Aorta (tissue), 5 donors: ENCODE data around the gene HAVCR1. TPM values are rescaled to one million over a fixed set of nuclear protein-coding genes. Genes with fewer than 3 reads are reported as not detected.
"Not testable (repeated sequence)": the region's sequence is repeated elsewhere in the genome, so short reads cannot be mapped to it uniquely, and the experiment has no call there.

ENCODE experiments used
- ATAC-seq: fragments of 200-7000 bp; cut with Tn5 transposase; one replicate; pipeline ENCODE4 v1.9.1; 2022; ENCODE audit warnings: moderate library complexity; ENCODE audit not compliant: low FRiP score
- DNase-seq, 2 donors: peaks; one replicate each; pipeline ENCODE4 v3.0.0-alpha.2; 2020
- H3K27ac ChIP-seq, 2 donors: one replicate each; pipeline ENCODE4 v1.5.1; 2013; ENCODE audit warnings: low read length in 2 of 2, mild to moderate bottlenecking in 2 of 2, moderate library complexity in 2 of 2, control low read depth in 1 of 2, inconsistent platforms in 1 of 2, low read depth in 1 of 2
- H3K27me3 ChIP-seq, 2 donors: one replicate each; pipeline ENCODE4 v1.6.1; 2013; ENCODE audit warnings: control low read depth in 1 of 2, low read length in 1 of 2, mild to moderate bottlenecking in 1 of 2, moderate library complexity in 1 of 2; ENCODE audit not compliant: insufficient read depth in 2 of 2, control insufficient read depth in 1 of 2
- H3K36me3 ChIP-seq, 2 donors: one replicate each; pipeline ENCODE4 v1.6.1; 2013; ENCODE audit warnings: control low read depth in 1 of 2, low read length in 1 of 2, mild to moderate bottlenecking in 1 of 2; ENCODE audit not compliant: insufficient read depth in 2 of 2, control insufficient read depth in 1 of 2
- H3K4me1 ChIP-seq, 2 donors: one replicate each; pipeline ENCODE4 v1.6.1; 2013; ENCODE audit warnings: low read length in 2 of 2, control low read depth in 1 of 2, mild to moderate bottlenecking in 1 of 2, moderate library complexity in 1 of 2; ENCODE audit not compliant: insufficient read depth in 2 of 2, control insufficient read depth in 1 of 2
- H3K4me3 ChIP-seq, 2 donors: one replicate each; pipeline ENCODE4 v1.5.1; 2013; ENCODE audit warnings: low read length in 2 of 2, control low read depth in 1 of 2, mild to moderate bottlenecking in 1 of 2
- H3K9me3 ChIP-seq: one replicate; pipeline ENCODE4 v1.6.1; 2013; ENCODE audit warnings: mild to moderate bottlenecking, low read length; ENCODE audit not compliant: control insufficient read depth
- WGBS, 2 donors: extraction: QIAGEN DNeasy Blood & Tissue Kit; methylation state at CpG; one replicate each; pipeline ENCODE4 v1.1.7; 2013; 5-methylcytosine and 5-hydroxymethylcytosine counted together
- intact Hi-C, 2 donors: fragments of 100-400 bp; cut with DNase I; formaldehyde crosslinking; loops; one replicate each; pipeline versions ENCODE4 v1.14.2 to v1.15.0; 2022
- polyA plus RNA-seq, 2 donors: library from polyadenylated mRNA; stranded (reverse); fragments of 200-250 nt; gene quantifications; one replicate each; pipeline ENCODE4 v1.2.3, GENCODE V29; 2013
- total RNA-seq, 2 donors: library from RNA; stranded (reverse); fragmentation: NEBNext Ultra II Directional; extraction: Animal tissue kit (Norgen Biotek cat#: 25700); gene quantifications; one replicate each; pipeline ENCODE4 v1.2.1, GENCODE V29; 2021
- donor health status: healthy with polysubstance abuse.
- donor health status: Bipolar disorder and iron deficiency.
- donor health status: DM: no; HTN: no; CAD: no.
- donor health status: DM: no; HTN: no; CAD: no.
- donor health status: DM: yes; HTN: yes; CAD: no.

Gene HAVCR1
- total and polyA plus RNA-seq, 4 donors: 1.0 to 1.8 TPM; not detected in 2

- no peak for DNase-seq
- no peaks in the 10 kb centered on the region for H3K36me3 ChIP-seq
- no peak for ATAC-seq
- no peak overlapping the region for H3K4me3 ChIP-seq
- 76 to 79% methylated on average over 5 of the region's 5 CpGs for WGBS, 2 donors
- H3K9me3 ChIP-seq: no peaks in the 10 kb centered on the region
- H3K27ac ChIP-seq: no peak overlapping the region
- intact Hi-C loops: no loop called here
- H3K4me1 ChIP-seq: no peaks in the 10 kb centered on the region
- no peaks in the 10 kb centered on the region for H3K27me3 ChIP-seq
Observed at GRCh38 chr5:157038568-157039187, 20.2 kb downstream of the HAVCR1 start.

- H3K4me1 ChIP-seq, H3K4me3 ChIP-seq, H3K27me3 ChIP-seq, ATAC-seq, H3K36me3 ChIP-seq, H3K27ac ChIP-seq, intact Hi-C loops, H3K9me3 ChIP-seq, DNase-seq: not testable (repeated sequence)
- WGBS, 2 donors: 57 to 62% methylated on average over 17 of the region's 17 CpGs
Observed at GRCh38 chr5:157034106-157035072, 24.5 kb downstream of the HAVCR1 start.

- Histone ChIP-seq H3K36me3 (no peaks in the 10 kb centered on the region), H3K27ac (no peak overlapping the region), H3K27me3 (no peaks in the 10 kb centered on the region), H3K9me3 (no peaks in the 10 kb centered on the region), H3K4me1 (no peaks in the 10 kb centered on the region), H3K4me3 (no peak overlapping the region)
- DNase-seq (no peak), ATAC-seq (no peak)
- intact Hi-C loops: no loop called here
- 88 to 91% methylated on average over 4 of the region's 4 CpGs for WGBS, 2 donors
Observed at GRCh38 chr5:157033071-157033583, 25.8 kb downstream of the HAVCR1 start.

GRCh38 chr5:157030692-157031091 lies 28.2 kb downstream of the HAVCR1 start:
- no peak overlapping the region for H3K27ac ChIP-seq
- WGBS, 2 donors: 61 to 69% methylated on average over 3 of the region's 3 CpGs
- ATAC-seq (no peak), DNase-seq (no peak)
- no peaks in the 10 kb centered on the region for H3K4me1 ChIP-seq
- no peaks in the 10 kb centered on the region for H3K27me3 ChIP-seq
- intact Hi-C loops: no loop called here
- no peaks in the 10 kb centered on the region for H3K9me3 ChIP-seq
- H3K36me3 ChIP-seq: no peaks in the 10 kb centered on the region
- no peak overlapping the region for H3K4me3 ChIP-seq

GRCh38 chr5:157029457-157029856 lies 29.5 kb downstream of the HAVCR1 start:
- H3K4me3 ChIP-seq: no peak overlapping the region
- no peaks in the 10 kb centered on the region for H3K36me3 ChIP-seq
- DNase-seq (no peak), ATAC-seq (no peak)
- WGBS, 2 donors: 63 to 68% methylated on average over 3 of the region's 3 CpGs
- no peaks in the 10 kb centered on the region for H3K9me3 ChIP-seq
- H3K4me1 ChIP-seq: no peaks in the 10 kb centered on the region
- intact Hi-C loops: no loop called here
- no peaks in the 10 kb centered on the region for H3K27me3 ChIP-seq
- H3K27ac ChIP-seq: no peak overlapping the region

GRCh38 chr5:157027663-157028062 lies 31.3 kb downstream of the HAVCR1 start:
- intact Hi-C loops, H3K4me3 ChIP-seq, H3K9me3 ChIP-seq, ATAC-seq, H3K27ac ChIP-seq, DNase-seq, H3K4me1 ChIP-seq, H3K27me3 ChIP-seq, H3K36me3 ChIP-seq: not testable (repeated sequence)
- WGBS, 2 donors: 78 to 86% methylated on average over 2 of the region's 2 CpGs

GRCh38 chr5:157026789-157027424 lies 32.0 kb downstream of the HAVCR1 start:
- Histone ChIP-seq H3K4me1 (no peaks in the 10 kb centered on the region), H3K27me3 (no peaks in the 10 kb centered on the region), H3K4me3 (no peak overlapping the region), H3K27ac (no peak overlapping the region), H3K9me3 (no peaks in the 10 kb centered on the region), H3K36me3 (no peaks in the 10 kb centered on the region)
- ATAC-seq: no peak
- DNase-seq: no peak
- WGBS, 2 donors: 47 to 62% methylated on average over 3 of the region's 3 CpGs
- intact Hi-C loops: no loop called here

- no peak overlapping the region for H3K4me3 ChIP-seq
- intact Hi-C loops: no loop called here
- H3K9me3 ChIP-seq: no peaks in the 10 kb centered on the region
- ATAC-seq (no peak), DNase-seq (no peak)
- no peaks in the 10 kb centered on the region for H3K27me3 ChIP-seq
- H3K4me1 ChIP-seq: no peaks in the 10 kb centered on the region
- H3K36me3 ChIP-seq: no peaks in the 10 kb centered on the region
- 83 to 88% methylated on average over 3 of the region's 3 CpGs for WGBS, 2 donors
- no peak overlapping the region for H3K27ac ChIP-seq
Observed at GRCh38 chr5:157025093-157025698, 33.7 kb downstream of the HAVCR1 start.
